Measurements from ENCODE around the gene MLYCD.

- TF ChIP-seq CTCF (IDR thresholded peaks at IDR 0.05; ENCODE audit: low read length) = no peak
- TF ChIP-seq EZH2 (IDR thresholded peaks at IDR 0.05; ENCODE audit: borderline replicate concordance, low read length) = no peak
Observed at GRCh38 chr16:83966153-83966696, 67.3 kb downstream of the MLYCD start.
